Stimulated activated CD8-positive, alpha-beta memory T cell treated with anti-CD3 and anti-CD28 coated beads, Interleukin-4, amount 100 ng/mL, for 1 hour (primary cell): ENCODE results near the gene RALGDS.

ENCODE experiments used
- DNase-seq, 2 donors: peaks; one replicate each; pipeline ENCODE4 v3.0.0-alpha.2; 2020; ENCODE audit warnings: low read depth in 2 of 2, low spot score in 1 of 2

RALGDS gene

DNA sequence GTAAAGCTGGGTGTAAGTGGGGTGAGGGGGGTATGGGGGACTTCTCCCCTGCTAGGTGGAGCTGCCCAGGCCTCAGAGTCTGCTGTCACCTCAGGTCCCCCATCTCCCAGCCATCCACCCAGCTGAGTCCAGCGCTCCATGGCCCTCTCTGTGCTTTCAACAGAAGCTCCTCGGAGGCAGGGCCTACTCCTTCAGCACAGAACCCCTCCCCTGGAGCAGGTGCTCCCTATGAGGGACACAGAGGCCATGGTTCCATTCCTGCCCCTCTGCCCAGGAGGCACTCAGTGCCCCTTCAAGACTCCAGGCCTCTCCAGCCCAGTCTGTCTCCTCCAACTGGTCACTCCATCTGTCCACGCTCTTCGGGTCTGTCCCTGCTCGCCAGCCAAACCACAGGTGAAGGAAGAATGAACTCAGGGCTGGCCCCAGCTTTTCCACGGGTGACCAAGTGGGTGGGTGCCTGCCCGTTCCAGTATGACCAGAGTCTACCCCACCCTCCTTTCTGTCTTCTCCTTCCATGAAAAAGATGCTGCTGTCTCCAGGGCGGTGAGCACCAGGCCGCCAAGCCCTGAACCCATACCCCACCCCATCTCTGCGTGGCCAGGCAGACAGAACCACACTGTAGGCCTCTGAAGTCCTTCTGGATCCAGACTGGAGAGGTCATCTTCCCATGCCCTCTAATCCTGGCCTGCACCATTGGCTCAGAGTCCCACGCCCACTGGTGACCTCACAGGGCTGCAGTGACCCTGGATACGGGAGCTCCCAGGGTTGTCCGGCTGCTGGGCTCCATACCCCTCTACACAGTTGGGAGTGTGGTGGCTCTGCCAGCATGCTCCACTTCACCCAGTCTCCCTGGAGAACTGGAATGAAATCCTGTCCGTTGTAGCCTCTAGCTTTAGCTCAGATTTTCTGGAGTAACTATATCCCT is 30.8 kb upstream of the RALGDS start:
- no peak for DNase-seq

DNA sequence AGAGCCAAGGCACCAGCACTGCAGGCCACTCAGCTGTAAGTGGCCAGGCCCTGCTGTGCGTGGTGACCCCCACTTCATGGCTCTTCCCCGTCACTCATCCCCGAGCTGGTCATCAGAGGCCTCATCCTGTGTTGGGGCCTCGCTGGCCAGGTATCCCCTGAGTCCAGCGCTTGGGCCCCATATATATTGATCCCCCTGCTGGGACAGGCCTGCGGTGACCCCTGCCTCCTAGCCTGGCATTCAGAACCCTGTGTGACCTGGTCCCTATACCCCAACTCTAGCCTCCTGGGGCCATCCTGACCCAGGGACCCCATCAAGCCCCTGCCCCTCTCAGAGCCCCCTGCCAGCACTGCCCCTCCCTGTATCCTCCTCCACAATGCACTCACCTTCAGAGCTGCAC is 30.0 kb upstream of the RALGDS start:
- no peak for DNase-seq

DNA sequence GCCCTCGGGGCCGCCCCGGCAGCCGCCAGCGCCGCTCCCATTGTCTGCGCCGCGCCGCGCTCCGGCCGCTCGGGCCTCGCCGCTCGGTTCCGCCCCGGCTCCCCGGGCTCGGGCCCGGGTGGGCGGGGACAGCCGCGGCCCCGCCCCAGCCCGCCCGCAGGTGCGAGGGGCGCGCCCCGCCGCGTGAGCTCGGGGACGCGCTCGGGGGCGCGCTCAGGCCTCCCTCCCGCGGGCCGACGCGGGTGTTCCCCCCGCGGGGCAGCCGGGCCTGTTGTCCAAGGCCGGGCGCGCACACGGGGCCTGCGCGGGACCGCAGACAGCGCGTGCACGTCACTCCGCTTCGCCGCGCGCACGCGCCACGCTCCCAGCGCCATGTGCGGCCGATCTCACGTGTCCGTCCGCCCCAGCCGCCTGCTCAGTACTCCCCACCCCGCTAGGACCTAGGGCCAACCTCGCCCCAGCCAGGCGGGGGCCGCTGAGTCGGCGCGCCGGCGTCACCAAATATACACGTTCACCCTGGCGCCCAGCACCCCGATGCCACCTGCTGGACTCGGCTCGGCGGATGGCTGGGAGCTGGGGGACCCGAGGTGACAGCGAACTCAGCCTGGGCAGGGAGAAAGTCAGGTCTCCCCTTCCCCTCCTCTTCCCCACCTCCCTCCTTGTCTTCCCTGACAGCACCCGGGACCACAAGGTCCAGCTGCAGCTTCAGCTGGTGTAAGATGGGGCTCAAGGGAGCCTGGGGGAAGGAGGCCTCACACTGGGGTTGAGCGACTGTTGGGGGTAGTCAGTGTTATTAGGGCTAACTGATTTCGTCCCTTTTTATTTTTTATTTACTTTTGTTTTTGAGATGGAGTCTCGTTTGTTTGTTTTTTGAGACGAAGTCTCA is 28.3 kb upstream of the RALGDS start:
- DNase-seq, result peak; percentile 53 to 57

DNA sequence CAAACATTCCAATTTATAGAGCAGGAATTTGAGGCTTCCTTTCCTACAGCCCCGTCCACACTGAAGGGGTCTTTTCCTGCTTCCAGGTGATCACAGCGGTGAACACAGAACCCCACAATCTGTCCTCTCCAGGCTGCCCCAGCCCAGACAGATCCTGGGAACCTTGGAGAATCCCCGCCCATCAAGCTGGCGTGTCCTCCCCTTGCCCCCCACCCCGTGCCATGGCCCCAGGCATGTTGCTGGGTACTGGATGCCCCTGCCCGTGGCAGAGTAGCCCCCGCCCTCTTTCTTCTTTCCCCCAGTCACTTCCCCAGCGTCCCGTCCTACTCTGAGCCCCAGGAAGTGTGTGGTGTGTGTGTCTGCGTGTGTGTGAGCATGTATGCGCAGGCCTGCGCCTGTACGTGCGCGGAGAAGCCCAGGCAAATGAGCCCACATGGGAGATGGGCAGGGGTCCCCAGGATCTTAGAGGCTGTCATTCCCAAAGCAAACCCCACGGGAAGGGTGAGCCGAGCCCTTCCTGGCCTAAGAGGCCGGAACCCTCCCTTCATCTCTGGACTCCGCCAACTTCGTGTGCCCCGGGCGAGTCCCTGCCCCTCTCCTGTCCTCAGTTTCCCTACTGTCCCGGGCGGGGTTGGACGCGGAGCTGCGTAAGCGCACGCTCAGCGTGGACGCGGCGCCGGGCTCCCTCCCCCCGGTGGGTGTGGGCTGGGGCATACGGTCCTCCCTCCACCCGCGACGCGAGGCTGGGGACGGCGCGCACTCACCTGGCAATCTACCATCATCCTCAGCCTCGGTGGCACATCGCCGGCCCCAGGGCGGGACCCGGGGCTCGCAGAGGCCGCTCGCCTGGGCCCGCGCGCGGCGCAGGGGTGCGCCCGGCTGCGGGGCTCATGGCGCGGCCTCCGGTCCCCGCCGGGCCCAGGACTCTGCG is 27.4 kb upstream of the RALGDS start:
- no peak for DNase-seq

DNA sequence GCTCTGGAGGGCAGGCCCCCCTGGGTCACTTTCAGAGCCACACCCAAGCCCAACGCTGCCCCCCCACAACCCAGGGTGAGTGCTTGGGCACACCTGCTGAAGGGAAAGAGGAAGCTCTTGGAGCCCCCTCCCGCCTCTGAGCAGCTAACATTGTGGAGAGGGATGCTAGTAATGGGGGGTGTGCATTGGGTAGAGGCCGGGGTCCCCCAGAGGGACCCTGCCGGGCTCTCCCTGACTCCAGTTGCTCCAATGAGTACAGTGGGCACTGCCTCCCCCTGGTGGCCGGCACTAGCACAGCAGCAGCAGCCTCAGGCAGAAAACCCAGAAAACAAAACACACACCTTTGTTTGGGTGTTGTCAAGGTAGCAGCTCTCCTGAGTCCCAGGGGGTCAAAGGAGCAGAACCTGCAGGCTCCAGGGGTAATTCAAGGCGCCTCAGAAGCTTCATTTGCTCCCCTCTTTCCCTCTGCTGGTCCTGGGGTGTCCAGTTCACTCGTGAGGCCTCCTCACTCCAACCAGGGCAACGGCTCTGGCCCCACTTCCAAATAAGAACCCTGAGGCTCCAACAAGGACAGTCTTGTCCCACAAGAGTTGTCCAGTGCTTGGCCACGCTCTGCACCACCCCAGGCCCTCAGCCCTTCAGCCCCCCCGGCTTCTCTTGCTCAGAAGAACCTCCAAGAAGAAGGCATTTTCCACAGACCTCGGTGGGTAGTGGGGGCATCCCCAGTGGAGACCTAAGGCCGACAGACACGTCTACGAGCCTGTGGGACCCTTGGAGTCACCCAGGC is 26.6 kb upstream of the RALGDS start:
- peak; percentile 66 to 78 for DNase-seq

DNA sequence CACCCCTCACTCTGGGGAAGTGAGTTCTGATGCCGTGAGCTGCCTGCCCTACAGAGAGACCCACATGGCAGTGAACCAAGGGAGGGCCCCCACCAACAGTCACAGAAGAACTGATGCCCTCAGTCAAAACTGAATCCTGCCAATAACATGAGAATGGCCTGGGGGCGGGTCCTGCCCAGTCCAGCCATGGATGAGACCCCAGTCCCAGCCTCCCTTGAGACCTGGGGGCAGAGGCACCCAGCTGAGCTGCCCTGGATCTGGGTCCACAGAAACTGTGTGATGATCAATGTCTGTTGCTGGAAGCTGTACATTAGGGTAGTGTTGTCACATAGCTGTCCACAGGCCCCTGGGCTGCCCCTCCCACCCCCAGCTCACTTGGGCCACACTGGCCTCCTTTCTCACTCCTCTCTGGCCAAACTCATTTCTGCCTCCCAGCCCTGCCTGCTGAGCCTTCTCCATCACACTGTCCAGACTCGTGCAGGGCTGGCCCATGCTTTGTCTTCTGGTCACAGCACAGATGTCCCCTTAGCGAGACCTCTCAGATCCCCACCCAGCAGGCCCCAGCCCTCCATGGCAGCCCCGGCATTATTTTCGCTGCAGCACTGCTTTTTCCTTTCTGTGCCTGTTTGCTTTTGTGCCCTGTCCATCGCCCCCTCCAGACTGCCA is 25.8 kb upstream of the RALGDS start:
- no peak for DNase-seq

DNA sequence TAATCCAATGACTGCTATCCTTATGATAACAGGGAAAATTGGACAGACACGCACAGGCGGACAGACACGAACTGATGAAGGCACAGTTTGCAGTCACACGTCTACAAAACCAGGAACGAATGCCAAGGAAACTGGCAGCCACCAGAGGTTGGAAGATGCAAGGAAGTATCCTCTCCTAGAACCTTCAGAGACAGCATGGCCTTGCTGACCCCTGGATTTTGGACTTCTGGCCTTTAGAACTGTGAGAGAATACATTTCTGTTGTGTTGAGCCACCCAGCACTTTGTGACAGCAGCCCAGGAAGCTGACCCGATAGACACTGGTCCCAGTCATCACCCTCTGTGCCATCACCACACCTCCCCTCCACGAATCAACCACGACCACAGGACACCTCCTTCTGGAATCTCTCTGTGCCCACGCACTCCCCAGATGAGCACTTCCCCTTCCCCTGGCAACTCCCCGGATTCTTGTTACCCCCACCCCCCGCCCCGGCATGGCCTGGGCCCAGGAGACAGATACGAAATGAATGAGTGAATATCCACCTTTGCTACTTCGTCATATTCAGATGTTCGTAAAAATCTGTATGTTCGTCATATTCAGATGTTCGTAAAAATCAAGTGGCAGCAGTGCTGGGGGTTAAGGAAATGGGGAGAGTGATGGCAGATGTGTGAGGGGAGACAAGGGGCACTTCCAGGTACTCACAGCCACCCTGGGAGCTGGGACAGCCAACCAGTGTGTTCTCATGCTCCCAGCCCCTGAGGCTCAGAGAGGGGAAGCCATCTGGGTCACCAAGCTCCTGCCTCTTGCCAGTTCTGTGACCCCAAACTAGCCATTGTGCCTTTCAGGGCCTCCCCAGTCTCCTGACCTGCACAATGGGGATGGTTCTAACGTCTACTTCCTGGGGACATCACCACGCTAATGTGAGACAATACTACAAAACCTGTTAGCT is 24.1 kb upstream of the RALGDS start:
- no peak for DNase-seq

DNA sequence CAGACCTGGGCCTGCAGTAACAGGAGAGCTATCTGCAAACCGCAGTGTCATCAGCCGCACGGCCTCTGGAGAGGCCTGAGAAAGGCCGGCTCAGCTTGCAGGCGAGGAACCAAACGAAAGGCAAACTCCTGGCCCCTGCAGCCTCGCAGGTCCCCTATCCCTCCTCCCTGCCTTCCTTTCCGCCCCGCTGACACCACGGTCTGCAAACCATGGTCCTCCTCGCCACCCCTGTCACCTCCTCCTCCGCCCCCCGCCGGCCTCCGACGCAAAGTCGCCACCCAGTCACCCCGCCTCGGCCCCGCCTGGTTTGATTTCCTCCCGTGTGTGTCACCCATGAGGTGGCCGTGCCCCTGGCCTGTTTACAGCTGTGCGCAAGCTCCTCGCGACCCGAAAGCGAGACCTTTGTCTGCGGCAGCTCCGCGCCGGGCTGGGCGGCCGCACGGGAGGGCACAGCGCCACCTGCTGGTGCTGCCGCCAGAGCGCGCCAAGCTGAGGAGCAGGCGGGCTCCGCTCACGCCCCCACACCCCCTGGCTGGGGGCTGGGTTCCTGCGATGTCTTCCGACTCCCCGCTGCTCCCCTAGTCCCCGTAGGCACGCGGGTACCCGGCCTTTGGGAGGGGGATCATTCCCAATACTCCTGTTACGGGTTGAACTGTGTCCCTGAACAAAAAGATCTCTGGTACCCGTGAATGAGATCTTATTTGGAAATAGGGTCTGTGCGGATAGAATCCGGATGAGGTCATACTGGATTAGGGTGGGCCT is 23.3 kb upstream of the RALGDS start:
- peak; percentile 74 to 90 for DNase-seq

DNA sequence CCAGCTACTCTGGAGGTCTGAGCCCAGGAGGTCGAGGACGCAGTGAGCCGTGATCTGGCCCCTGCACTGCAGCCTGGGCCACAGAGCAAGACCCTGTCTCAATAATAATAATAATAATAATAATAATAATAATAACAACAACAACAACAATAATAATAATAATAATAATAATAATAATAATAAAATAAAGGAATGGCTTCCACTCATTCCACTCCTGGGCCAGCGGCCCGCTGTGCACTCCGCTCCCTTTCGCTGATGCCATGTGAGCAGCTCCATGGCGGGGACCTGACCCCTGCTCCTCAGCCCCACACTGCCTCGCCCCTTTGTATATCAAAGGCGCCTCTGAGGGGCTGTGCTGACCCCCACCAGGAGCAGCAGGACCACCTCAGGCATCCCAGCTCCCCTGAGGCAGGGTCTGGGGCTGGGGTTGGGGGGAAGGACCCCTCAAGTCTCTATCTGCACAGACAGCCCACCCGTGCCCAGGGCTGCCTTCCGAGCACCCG is 22.6 kb upstream of the RALGDS start:
- DNase-seq, result no peak

DNA sequence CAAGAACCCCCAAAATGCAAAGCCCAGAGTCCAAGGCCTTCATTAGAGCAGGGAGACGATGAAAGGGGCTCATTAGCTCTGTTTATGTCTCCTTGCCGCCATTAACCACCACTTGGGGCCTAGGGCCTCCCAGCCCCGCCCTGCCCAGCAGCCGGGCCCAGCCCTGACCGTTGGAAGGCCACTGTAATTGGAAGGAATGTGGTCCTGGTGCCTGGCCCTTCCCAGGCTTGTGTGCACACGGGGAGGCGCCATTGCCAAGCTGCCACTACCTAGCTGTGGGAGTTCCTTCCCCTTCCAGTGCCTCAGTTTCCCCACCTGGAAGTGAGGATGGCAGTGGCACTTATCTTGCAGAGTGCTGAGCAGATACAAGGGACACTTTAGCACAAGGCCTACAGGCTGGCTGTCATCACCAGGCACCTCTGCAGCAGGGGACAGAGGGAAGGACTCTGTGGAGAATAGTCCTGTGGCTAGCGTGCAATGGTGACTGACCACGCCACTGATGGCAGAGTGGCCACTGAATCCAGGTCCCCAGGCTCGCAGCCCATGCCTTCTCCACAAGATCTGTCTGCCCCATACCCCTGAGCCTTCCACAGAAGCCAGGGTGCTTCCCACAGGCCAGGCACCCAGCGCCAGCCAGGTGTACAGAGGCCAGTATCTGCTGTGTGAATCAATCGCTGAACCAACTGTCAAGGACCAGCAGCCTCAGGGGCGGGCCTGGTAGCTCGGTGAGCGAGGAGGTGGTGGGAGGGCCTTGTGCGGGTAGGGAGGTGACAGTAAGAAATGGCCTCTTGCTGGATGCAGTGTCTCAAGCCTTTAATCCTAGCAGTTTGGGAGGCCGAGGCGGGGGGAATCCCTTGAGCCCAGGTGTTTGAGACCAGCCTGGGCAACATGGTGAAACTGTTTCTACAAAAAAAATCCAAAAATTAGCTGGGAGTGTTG is 21.9 kb upstream of the RALGDS start:
- no peak for DNase-seq

DNA sequence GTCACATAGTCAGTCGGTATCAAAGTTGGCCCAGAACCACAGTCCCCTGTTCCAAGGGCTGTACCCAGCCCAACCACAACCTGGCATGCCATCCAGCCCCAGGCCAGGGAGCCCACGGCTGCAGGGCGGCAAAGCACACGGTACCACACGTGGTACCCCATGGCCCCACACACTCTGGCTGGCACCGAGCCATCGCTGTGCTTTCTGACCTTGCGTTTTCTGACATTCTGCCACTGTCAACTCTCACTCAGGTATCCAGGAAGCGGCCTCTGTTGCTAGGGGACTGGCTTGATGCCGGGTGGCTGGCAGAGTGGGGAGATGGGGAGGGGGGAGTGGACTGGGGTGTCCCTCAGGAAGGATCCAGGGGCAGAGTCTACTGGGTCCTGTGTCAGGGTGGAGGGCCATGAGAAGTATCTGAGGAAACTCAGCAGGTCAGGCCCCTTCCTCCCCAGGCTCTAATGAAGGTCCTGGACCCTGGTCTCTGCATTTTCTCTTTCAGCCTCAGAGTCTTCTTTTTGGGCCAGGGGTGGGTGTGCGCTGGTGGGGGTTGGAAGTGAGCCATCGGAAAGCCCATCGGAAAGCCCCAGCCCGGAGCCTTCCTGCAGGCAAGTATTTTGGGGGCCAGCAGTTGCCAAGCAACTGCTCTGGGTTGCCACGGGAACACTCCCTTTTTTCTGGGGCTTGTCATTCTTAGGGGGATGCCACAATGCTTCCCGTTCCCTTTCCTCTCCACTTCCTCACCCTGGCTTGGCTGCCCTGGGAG is 21.0 kb upstream of the RALGDS start:
- peak; percentile 48 to 65 for DNase-seq

DNA sequence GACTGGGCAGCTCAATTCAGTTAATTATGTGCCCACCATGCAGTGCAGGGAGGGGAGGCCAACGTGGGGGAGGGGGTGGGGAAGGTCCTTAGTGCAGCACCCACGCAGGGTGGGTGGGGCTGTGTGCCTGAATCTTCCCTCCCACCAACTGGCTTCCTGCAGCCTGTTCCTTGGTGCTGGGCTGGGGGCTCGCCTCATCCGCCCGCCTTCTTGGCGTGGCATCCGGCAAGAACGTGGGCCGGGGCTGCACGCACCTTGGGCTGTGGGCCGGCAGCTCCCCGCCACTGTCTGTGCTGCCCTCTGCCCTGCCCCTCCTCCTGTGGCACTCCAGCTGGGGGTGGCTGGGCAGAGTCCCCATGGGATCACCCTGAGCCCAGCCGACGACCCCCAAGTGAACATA is 19.6 kb upstream of the RALGDS start:
- DNase-seq, result no peak

DNA sequence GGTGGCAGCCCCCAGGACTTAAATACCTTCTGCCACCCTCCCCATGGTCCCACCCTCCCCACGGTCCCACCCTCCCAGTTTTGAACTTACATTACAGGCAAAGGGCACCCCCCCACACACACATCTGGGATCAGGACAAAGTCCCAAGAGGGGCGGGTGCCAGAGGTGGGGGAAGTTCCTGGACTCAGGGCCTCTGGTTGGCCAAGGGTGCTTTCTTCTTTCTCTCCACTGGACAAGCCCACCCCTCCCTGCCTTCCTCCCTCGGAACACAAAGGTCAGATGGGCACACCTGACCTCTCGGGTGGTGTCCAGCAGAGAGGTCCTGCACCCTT is 19.1 kb upstream of the RALGDS start:
- no peak for DNase-seq

DNA sequence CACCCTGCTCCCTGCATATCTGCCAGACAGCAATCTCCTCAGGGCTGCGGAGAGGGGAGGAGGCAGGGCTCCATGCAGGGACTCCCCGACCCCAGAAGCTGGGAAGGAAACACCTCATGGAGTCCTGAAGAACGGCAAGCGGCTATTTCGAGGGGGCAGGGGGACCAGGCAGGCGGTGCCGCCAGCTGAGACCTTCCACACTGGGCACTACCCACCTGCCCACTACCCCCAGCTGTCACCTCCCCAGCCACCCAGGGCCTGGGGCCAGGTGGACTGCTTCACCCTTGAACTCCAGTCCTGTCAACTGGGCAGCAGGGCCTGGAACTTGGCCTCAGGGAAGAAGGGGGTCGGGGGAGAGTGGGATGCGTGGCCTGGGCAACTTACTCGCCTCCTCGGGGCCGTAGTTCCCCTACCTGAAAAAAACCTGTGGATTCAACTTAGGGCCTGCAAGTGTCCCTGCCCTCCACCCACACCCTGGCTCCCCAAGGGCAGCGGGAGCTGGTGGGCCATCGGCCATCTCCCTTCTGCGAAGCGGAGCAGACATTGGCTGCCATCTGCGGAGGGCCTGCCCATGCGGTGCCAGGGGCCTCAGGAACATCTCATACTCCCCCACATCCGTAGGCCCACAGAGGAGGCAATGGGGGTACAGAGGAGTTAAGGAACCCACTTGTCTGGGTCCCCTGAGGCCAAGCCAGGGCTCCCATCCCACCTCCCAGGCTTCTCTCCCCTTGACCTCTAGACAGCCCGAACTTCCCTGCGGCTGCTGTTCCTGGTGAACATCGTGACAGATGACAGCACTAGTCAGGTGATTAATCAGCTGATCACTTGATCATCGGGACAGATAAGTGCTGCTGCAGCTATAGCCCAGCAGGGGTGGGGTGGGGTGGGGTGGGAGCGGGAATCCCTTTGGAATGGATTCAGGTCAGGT is 18.5 kb upstream of the RALGDS start:
- no peak for DNase-seq
